ENCODE measurements around the gene BLMH. TPM values are rescaled to one million over a fixed set of nuclear protein-coding genes. Genes with fewer than 3 reads are reported as not detected.

The BLMH gene
- total RNA-seq, 1 donor from 2014 or later = 13.4 TPM

DNA sequence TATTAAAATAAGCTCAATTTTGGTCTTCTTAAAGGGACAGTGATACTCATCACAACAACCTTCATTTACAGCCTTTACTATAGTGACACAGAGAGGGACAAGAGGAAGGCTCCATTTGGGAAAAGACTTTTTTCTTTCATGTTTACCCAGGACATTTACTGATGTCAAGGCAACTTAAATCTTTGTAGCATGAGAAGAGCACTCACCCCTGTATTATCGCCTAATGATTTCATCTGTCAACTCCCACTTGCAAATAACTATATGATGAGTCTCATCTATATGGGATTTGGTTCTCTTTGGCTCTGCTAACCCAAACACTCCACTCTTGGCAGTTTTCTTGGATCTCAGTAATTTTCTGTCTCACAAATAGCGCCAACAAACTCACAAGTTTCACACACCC is 24.1 kb downstream of the BLMH start:
- intact Hi-C loops (cut with DNase I) = no loop called here
- no peak for DNase-seq
- ATAC-seq (ENCODE audit: poor library complexity) = no peak

DNA sequence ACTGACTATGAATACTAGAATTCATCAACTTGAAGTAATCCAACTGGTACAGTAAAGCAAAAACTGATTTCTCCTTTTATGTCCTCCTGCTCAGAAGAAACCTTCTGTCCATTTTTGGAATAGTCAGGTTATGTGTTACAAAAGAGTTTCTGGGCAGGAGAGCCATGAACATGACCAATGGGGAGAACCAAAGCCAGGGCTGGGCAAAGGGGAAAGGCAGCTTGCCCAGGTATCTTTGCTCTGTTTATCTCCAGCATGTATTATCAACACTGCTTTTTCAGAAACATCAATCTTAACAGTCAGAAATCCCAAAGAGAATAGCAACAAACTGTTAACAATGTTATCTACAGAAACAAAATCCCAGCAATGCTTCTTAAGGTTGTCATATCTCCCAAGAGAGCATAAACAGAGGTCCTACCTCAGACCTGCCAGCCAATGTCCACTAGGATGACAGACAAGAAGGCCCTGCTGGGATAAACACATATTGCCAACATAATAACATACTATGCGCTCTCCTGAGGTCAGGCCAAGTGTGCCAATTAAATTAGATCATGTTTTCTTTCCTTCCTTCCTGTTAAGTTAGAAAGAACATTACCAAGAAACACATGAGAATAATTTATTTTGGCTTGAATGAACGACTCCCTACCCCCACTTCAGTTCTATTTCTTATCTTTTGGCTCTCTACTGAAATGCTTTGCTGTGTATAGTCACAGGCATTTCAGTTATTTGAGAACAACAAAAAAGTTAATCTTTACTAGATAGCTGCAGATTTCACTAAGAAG is 28.0 kb downstream of the BLMH start:
- DNase-seq = no peak
- peak; percentile 77 for ATAC-seq (ENCODE audit: poor library complexity)
- intact Hi-C loops (cut with DNase I) = no loop called here

DNA sequence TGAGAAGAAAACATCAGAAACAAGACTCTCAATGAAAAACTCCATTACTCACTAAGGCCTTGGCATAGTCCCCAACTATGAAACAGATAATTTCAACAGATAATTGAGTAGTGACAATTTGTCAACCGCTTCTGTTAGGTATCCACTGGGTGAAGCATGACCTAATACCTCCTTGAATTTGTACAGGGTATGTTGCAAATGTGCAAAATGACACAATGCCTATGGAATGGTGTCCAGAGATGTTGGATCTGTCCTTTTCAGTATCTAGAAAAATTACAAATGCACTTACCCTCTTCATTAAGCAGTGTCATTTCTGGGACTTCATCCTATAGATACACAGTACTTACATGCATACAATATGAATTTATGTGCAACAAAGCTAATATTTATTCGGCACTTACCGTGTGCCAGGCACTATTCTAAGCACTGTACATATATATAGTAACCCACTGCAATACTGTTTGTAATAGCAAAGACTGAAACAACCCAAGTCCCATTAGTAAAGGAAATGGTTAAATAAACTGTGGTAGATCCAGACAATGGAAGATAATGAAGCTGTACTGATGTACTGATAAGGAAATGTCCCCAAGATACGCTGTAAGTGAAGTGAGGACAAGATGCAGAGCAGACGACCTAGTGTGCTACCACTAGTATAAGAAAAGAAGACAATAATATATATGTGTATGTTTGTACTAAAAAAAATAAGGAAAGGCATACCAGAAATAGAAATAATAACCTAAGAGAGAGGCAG is 34.8 kb downstream of the BLMH start:
- no peak for DNase-seq
- intact Hi-C loops (cut with DNase I) = no loop called here
- ATAC-seq (ENCODE audit: poor library complexity) = no peak

DNA sequence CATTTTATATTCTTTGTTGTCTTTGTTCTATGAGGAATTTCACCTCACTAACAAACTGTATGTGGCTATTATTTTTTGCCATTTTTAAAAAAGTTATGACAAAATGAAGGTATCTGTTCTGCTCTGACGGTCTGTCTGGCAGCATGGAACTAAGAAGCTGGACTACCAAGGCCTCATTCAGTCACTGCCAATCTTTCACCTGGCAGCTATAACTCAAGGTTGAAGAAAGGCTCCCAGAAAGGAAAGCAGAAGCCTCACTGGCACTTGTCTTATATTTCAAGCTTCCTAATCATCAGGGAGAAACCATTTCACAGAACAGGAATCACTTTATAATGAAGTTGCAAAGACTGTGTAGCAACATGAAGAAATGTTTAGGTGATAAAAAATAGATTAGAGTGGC is 37.6 kb downstream of the BLMH start:
- no peak for ATAC-seq (ENCODE audit: poor library complexity)
- DNase-seq = no peak
- intact Hi-C loops (cut with DNase I) = no loop called here

DNA sequence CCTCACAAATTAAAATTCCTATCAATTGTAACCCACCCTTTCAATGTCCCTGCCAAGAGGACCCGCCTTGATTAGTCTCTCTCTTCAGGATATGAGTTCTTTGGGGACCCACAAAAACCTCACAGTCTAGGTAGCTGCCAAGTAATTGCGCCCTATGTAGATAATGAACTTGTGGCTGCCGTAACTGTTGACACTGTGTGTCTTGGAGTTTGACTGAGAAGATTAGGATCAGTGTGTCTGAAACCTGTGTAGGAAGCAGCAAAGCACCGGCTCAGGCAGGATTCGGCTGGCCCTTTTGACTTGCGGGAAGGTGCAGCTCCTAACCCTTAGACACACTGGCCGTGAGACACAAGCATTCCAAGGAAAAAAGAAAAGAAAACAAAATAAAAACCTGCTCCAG is 38.4 kb downstream of the BLMH start:
- intact Hi-C loops (cut with DNase I) = no loop called here
- DNase-seq = no peak
- no peak for ATAC-seq (ENCODE audit: poor library complexity)

DNA sequence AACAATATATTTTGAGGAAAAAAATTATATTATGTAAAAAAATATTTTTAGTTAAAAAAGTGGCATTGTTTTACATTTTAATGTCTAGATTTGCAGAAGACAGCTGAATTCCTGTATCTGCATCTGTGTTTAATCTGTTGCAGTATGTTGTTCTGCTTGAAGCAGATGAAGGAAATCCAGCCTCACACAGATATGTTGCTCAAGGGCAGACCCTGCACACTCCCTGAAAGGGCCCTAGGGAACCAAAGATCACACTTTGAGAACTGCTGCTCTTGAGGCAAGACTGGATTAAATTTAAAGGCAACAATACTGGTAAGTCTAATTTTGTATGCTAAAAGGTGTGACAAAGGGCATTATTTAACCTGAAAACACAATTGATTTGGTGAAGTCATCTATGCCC is 39.8 kb downstream of the BLMH start:
- ATAC-seq (ENCODE audit: poor library complexity) (no peak), DNase-seq (no peak)
- intact Hi-C loops (cut with DNase I) = no loop called here

DNA sequence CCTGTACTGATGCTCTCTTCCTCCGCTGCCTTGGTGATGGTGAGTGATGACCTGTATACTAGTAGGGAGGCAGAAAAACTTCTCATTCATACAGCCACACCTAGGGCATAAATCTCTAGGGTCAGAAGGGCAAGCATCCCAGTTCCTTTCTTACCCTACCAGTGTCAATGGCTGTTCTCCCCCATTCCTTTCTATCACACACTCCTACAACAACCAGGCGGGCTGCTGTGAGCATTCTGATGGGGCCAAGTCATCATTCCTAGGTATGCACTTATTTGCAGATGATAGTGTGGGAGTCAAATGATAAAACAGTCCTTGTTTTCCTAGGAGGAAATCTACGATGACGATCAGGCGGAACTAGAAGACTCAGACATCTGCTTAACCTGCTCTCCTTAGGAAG is 42.3 kb downstream of the BLMH start:
- DNase-seq = no peak
- no peak for ATAC-seq (ENCODE audit: poor library complexity)
- intact Hi-C loops (cut with DNase I) = no loop called here

DNA sequence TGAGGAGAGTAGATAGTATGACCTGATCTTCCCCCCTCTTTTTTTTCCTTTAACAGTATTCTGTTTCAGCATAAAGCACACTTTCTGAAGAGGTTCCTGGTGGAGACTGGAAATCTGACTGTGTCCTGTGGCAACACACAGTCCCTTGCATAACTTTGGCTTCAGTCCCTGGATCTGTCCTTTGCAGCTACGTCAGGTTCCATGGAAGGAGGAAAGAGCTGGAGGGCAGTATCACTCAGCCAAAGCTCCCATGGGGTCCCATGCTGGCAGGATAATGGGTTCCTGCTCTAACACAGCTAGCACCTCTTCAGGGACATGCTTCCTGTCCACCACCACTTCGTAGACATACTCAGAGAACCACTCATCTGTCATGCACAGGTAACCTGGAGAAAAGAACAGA is 43.0 kb downstream of the BLMH start:
- ATAC-seq (ENCODE audit: poor library complexity) (peak; percentile 91), DNase-seq (no peak)
- intact Hi-C loops (cut with DNase I) = no loop called here

DNA sequence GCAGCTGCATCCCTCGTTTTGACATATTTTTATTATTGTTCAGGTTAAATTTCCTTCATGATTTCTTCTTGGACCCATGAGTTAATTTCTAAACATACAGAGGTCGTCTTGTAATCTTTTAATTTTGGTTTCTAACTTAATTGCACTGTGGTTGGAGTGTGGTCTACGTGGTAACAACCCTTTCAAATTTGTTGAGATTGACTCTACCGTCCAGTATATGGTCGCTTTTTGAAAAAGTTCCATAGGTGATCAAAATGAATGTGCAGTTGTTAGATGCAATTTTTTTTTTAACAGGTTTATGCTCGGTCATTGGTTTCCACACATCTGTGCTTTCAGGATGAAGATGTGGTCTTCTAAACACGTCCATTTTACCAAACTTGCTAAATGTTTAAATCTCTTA is 45.3 kb downstream of the BLMH start:
- DNase-seq = no peak
- intact Hi-C loops (cut with DNase I) = no loop called here

DNA sequence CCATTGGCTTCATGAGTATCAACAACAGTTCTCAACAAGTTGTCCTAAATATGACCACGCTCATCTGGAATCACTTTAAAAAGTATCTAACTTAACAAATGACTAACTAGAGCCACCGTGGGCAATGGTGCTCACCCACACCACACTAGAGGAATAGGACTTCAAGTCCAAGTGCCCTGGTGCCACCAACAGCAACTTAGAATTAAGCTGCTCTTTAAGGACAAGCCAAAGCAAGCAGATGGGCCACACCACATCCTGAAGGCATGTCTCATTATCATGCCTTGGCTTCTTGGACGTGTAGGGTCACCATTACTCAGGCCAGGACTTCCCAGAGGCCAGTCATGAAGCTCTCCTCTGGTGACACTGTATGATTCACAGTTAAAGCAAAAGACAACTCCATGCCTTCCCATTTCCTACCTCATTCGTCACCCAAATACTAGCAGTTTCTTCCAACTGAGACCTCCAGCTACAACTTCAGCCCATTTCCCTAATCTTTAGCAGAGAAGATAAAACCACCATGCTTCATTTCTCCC is 46.8 kb downstream of the BLMH start:
- intact Hi-C loops (cut with DNase I) = no loop called here
- DNase-seq (no peak), ATAC-seq (ENCODE audit: poor library complexity) (no peak)

More for the DNA sequence above, 45.3 kb downstream of the BLMH start:
- ATAC-seq (ENCODE audit: poor library complexity) = no peak

DNA sequence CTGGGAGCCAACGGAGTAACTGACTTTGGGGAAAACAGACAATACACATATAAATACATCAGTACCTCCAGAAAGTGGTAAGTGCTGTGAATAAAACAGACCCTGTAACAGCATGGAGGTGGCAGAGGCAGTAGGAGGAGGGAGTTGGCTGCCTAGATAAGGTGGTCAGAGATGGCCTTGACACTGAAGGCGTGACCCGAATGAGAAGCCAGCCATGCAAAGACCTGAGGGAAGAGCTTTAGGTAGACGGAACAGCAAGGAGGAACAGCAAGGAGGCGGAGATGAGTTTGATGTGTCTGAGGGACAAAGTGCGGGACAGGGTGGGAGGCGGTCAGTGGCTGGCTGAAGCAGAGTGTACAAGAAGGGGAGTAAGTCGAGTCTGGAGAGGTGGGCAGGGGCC is 48.2 kb downstream of the BLMH start:
- intact Hi-C loops (cut with DNase I) = no loop called here
- no peak for ATAC-seq (ENCODE audit: poor library complexity)

DNA sequence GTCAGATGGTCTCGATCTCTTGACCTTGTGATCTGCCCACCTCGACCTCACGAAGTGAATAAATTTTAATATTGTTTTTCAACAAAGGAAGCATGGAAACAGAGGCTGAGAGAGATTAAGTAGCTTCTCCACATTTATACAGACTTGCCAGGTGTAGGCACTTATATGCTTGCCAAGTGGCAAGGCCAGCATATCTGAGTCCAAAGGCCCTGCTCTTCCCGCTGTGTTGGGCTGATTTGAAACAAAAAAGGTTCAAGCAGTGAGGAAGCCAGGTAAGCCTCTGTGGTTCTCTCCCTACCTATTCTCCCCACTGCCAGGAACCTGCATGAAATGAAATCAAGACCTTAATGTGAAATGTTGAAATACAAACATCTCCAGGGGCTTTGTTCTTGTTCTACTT is 48.7 kb downstream of the BLMH start:
- DNase-seq (no peak), ATAC-seq (ENCODE audit: poor library complexity) (no peak)
- intact Hi-C loops (cut with DNase I) = no loop called here

More for the DNA sequence above, 48.2 kb downstream of the BLMH start:
- no peak for DNase-seq

DNA sequence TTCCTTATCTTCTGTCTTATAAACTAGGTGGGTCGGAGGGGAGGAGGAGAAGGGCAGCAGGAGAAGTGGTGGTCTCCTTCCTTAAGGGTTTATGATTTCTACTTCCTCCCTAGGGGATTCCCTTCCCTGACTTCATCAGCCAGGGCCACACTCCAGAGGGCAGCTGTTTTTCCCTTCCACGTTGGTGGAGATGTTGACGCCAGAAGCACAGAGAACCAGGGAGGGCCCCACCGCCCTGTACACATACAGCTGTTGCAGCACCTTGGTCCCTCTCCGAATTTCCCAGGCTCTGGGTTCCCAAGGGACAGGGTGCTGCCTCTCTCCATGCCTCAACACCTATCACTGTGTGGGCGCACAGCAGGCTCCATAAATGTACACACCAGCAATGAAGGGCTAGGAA is 50.7 kb downstream of the BLMH start:
- intact Hi-C loops (cut with DNase I) = no loop called here
- no peak for ATAC-seq (ENCODE audit: poor library complexity)
- no peak for DNase-seq

DNA sequence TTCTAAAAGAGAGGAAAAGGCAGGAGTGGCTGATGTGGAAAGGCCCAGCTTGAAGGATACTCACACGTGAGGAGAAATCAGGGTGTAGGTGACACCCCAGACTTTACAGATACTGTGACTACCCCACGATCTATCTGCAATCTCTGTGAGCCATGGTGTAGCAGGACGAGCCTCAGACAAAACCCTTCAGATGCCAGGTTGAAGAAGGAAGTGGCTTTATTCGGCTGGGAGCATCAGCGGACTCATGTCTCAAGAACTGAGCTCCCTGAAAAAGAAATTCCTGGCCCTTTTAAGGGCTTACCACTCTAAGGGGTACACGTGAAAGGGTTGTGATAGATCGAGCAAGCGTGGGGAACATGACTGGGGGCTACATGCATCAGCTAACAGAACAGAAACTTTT is 51.6 kb downstream of the BLMH start:
- ATAC-seq (ENCODE audit: poor library complexity) (no peak), DNase-seq (no peak)
- intact Hi-C loops (cut with DNase I) = no loop called here

DNA sequence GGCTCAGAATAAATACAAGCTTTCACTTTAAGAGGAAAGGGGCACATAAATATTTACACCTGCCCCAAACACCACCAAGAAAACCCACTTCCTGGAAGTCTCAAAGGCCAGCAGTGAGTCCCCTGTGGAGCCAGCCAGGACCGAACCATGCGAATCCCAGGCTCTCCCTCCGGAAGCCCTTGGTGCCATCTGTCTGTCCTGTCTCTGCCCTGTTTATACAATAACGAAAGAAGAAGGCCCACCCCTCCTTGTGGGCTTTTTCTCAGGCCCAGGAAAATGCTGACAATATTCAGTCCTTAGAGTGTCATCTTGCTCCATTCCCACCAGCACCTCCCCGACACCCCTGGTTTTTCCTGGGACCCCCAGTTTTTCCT is 52.7 kb downstream of the BLMH start:
- DNase-seq (no peak), ATAC-seq (ENCODE audit: poor library complexity) (no peak)
- intact Hi-C loops (cut with DNase I) = no loop called here

DNA sequence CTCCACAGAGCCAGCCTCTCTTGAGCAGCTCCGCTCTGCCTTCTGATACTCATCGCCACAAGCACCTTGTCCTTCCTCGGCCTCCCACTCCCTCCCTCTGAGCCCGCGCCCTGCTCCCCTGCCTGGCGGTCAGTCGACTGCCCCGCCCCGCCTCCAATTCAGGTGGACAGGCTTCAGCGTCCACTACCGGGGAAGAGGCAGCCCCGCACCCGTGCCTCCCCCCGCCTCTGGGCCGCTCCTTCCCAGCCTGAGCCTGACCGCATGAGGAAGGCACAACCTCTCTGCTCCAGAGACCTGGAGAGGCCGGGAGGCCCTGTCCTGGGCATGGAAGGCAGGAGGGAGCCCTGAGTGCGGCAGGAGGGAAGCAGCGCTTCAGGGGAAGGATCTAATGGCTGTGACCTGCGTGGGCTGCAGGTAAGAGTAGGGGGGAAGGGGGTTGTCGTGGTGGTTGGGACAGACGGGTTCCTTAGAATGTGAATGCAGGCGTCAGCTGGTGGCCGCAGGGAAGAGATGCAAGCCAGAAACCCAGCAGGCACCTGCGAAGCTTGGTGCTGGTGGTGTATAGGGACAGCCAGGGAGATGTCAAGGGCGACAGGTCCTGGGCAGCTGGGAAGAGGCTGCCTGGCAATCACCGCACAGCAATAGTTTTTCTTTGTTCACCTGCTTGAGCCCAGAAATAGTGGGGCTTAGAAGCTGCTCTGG is 53.2 kb downstream of the BLMH start:
- ATAC-seq (ENCODE audit: poor library complexity) (no peak), DNase-seq (no peak)
- intact Hi-C loops (cut with DNase I) = no loop called here

DNA sequence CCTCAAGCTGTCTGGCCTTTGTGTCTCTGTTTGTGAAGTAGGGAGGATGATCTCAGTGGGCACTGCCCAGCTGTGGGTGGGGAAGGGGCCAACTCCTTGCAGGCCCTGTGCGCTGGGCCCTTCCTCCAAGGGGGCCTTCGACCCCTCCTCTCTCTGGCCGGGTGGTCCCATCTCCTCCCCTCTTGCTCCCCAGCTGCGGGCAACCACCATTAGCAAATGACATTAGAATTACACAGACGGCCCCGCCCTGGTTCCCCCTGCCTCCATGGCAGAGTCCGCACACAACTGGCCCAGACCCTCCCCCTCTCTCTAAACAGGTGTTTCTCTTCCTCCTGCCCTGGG is 53.8 kb downstream of the BLMH start:
- no peak for DNase-seq
- intact Hi-C loops (cut with DNase I) = no loop called here
- no peak for ATAC-seq (ENCODE audit: poor library complexity)

DNA sequence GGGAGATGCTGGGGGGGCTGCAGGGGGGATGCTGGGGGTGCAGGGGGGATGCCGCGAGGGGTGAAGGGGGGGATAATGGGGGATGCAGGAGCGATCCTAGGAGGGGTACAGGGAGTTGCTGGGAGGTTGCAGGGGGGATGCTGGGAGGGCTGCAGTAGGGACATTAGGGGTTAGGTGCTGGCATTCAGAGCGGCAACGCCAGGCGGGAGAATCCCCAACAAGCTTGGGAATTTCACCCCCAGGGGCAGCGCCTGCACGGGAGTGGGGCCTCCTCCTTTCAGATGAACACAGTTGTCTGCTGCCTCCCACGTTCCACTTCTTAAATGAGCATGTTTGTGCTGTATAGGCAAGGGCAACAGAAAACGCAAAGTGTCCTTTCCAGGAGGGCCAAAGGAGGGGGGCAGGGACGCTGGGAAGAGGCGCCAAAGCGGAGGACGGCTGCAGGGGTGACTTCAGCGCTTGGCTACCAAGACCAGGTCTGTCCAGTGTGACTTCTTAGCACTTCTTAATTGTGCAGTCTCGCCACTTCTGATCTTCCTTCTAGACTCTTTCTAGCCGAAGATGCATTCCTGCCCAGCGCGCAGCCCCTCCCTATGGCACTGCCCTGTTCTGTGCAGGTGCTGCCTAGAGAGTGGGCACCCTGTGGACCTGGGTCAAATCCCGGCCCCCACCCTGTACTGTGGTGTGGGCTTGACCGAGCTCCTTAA is 54.3 kb downstream of the BLMH start:
- intact Hi-C loops (cut with DNase I) = no loop called here
- DNase-seq (no peak), ATAC-seq (ENCODE audit: poor library complexity) (no peak)

DNA sequence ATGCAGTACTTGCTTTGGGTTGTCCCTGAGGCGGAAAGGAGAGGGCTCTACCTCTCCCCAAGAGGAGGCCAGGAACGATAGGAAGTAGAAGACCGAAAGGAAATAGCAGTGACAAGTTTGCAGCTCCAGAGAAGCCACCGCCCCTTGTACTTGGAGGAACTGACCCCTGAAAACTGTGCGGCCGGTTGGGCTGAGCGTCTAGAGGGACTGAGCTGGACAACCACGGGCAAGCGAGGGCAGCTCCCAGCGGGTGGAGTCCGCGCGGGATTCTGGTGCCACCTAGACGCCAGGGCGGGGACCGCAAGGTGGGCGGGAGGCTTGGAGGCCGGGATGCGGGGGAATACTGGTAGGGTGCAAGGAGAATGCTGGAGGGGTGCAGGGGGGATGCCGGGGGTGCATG is 55.0 kb downstream of the BLMH start:
- DNase-seq (peak; percentile 72), ATAC-seq (ENCODE audit: poor library complexity) (peak; percentile 78)
- intact Hi-C loops (cut with DNase I) = no loop called here
